Activated naive CD4-positive, alpha-beta T cell treated with anti-CD3 and anti-CD28 coated beads, Interleukin-2, amount 50 U/mL, for 24 hours (primary cell): ENCODE measurements around the gene CNTNAP1.
A peak's percentile ranks its signal among the peaks of the same experiment; 100 is the strongest.

Source experiments
- H3K27ac Mint-ChIP-seq: one replicate; pipeline ENCODE4 v1.8.0; 2021; ENCODE audit warnings: mild to moderate bottlenecking, mixed read lengths
- H3K27me3 Mint-ChIP-seq: one replicate; pipeline ENCODE4 v1.8.0; 2021; ENCODE audit warnings: mixed read lengths
- H3K36me3 Mint-ChIP-seq: one replicate; pipeline ENCODE4 v1.8.0; 2021; ENCODE audit warnings: mixed read lengths
- H3K4me1 Mint-ChIP-seq: one replicate; pipeline ENCODE4 v1.8.0; 2021; ENCODE audit warnings: mixed read lengths
- H3K4me3 Mint-ChIP-seq: one replicate; pipeline ENCODE4 v1.8.0; 2021; ENCODE audit warnings: mild to moderate bottlenecking, mixed read lengths
- H3K9me3 Mint-ChIP-seq: one replicate; pipeline ENCODE4 v1.8.0; 2021; ENCODE audit warnings: mixed read lengths

CNTNAP1 gene

GRCh38 chr17:42692489-42692888 is 10.2 kb downstream of the CNTNAP1 start:
- Mint-ChIP-seq H3K27me3 (no peaks in the 10 kb centered on the region), H3K27ac (no peak overlapping the region), H3K4me1 (no peaks in the 10 kb centered on the region), H3K9me3 (no peaks in the 10 kb centered on the region), H3K36me3 (no peaks in the 10 kb centered on the region), H3K4me3 (no peak overlapping the region)

GRCh38 chr17:42694524-42694923 is 12.2 kb downstream of the CNTNAP1 start:
- Mint-ChIP-seq H3K27ac (no peak overlapping the region), H3K4me3 (no peak overlapping the region), H3K9me3 (no peaks in the 10 kb centered on the region), H3K36me3 (peaks cover 2% of the 10 kb centered on the region), H3K27me3 (no peaks in the 10 kb centered on the region), H3K4me1 (no peaks in the 10 kb centered on the region)

GRCh38 chr17:42695500-42695899 is 13.2 kb downstream of the CNTNAP1 start:
- no peaks in the 10 kb centered on the region for H3K9me3 Mint-ChIP-seq

GRCh38 chr17:42697108-42697811 is 14.9 kb downstream of the CNTNAP1 start:
- peaks cover 2% of the 10 kb centered on the region for H3K36me3 Mint-ChIP-seq
- no peaks in the 10 kb centered on the region for H3K9me3 Mint-ChIP-seq
- H3K4me3 Mint-ChIP-seq, result no peak overlapping the region
- no peak overlapping the region for H3K27ac Mint-ChIP-seq
- H3K4me1 Mint-ChIP-seq, result no peaks in the 10 kb centered on the region
- H3K27me3 Mint-ChIP-seq, result no peaks in the 10 kb centered on the region

More at GRCh38 chr17:42695500-42695899, 13.2 kb downstream of the CNTNAP1 start:
- Mint-ChIP-seq H3K4me3 (no peak overlapping the region), H3K27ac (no peak overlapping the region), H3K4me1 (no peaks in the 10 kb centered on the region), H3K36me3 (peaks cover 2% of the 10 kb centered on the region), H3K27me3 (no peaks in the 10 kb centered on the region)

- peak overlapping the region; percentile 41 for H3K27ac Mint-ChIP-seq
- peaks cover 12% of the 10 kb centered on the region for H3K36me3 Mint-ChIP-seq
- no peaks in the 10 kb centered on the region for H3K27me3 Mint-ChIP-seq
- no peak overlapping the region for H3K4me3 Mint-ChIP-seq
- no peaks in the 10 kb centered on the region for H3K9me3 Mint-ChIP-seq
- no peaks in the 10 kb centered on the region for H3K4me1 Mint-ChIP-seq
Measured at GRCh38 chr17:42698736-42699414, 16.5 kb downstream of the CNTNAP1 start.

GRCh38 chr17:42699415-42699740 is 17.0 kb downstream of the CNTNAP1 start:
- no peaks in the 10 kb centered on the region for H3K9me3 Mint-ChIP-seq
- peaks cover 14% of the 10 kb centered on the region for H3K36me3 Mint-ChIP-seq
- H3K27me3 Mint-ChIP-seq, result no peaks in the 10 kb centered on the region
- no peak overlapping the region for H3K4me3 Mint-ChIP-seq
- H3K4me1 Mint-ChIP-seq, result no peaks in the 10 kb centered on the region
- no peak overlapping the region for H3K27ac Mint-ChIP-seq

GRCh38 chr17:42700586-42701289 is 18.4 kb downstream of the CNTNAP1 start:
- Mint-ChIP-seq H3K4me3 (no peak overlapping the region), H3K27ac (no peak overlapping the region), H3K36me3 (peaks cover 21% of the 10 kb centered on the region), H3K4me1 (peaks cover 4% of the 10 kb centered on the region), H3K9me3 (no peaks in the 10 kb centered on the region), H3K27me3 (no peaks in the 10 kb centered on the region)

- Mint-ChIP-seq H3K4me1 (peaks cover 21% of the 10 kb centered on the region), H3K36me3 (peaks cover 24% of the 10 kb centered on the region), H3K9me3 (no peaks in the 10 kb centered on the region), H3K27me3 (no peaks in the 10 kb centered on the region), H3K27ac (no peak overlapping the region), H3K4me3 (no peak overlapping the region)
Measured at GRCh38 chr17:42702446-42702845, 20.1 kb downstream of the CNTNAP1 start.

- H3K36me3 Mint-ChIP-seq, result peaks cover 31% of the 10 kb centered on the region
- no peaks in the 10 kb centered on the region for H3K9me3 Mint-ChIP-seq
- H3K27ac Mint-ChIP-seq, result no peak overlapping the region
- peaks cover 26% of the 10 kb centered on the region for H3K4me1 Mint-ChIP-seq
- no peaks in the 10 kb centered on the region for H3K27me3 Mint-ChIP-seq
- no peak overlapping the region for H3K4me3 Mint-ChIP-seq
Measured at GRCh38 chr17:42704490-42704836, 22.1 kb downstream of the CNTNAP1 start.

- Mint-ChIP-seq H3K4me1 (peaks cover 26% of the 10 kb centered on the region), H3K27ac (no peak overlapping the region), H3K4me3 (no peak overlapping the region), H3K36me3 (peaks cover 33% of the 10 kb centered on the region), H3K27me3 (no peaks in the 10 kb centered on the region), H3K9me3 (no peaks in the 10 kb centered on the region)
Measured at GRCh38 chr17:42704837-42705494, 22.6 kb downstream of the CNTNAP1 start.

- no peaks in the 10 kb centered on the region for H3K27me3 Mint-ChIP-seq
- peaks cover 38% of the 10 kb centered on the region for H3K36me3 Mint-ChIP-seq
- H3K9me3 Mint-ChIP-seq, result no peaks in the 10 kb centered on the region
- H3K27ac Mint-ChIP-seq, result no peak overlapping the region
- H3K4me3 Mint-ChIP-seq, result no peak overlapping the region
- H3K4me1 Mint-ChIP-seq, result peaks cover 26% of the 10 kb centered on the region
Measured at GRCh38 chr17:42706732-42707131, 24.4 kb downstream of the CNTNAP1 start.

GRCh38 chr17:42708588-42708987 is 26.3 kb downstream of the CNTNAP1 start:
- Mint-ChIP-seq H3K27ac (no peak overlapping the region), H3K4me1 (peaks cover 26% of the 10 kb centered on the region), H3K4me3 (no peak overlapping the region), H3K9me3 (no peaks in the 10 kb centered on the region), H3K27me3 (no peaks in the 10 kb centered on the region), H3K36me3 (peaks cover 33% of the 10 kb centered on the region)

- Mint-ChIP-seq H3K27ac (no peak overlapping the region), H3K36me3 (peaks cover 28% of the 10 kb centered on the region), H3K4me1 (peaks cover 26% of the 10 kb centered on the region), H3K4me3 (no peak overlapping the region), H3K9me3 (no peaks in the 10 kb centered on the region), H3K27me3 (no peaks in the 10 kb centered on the region)
Measured at GRCh38 chr17:42709561-42709960, 27.2 kb downstream of the CNTNAP1 start.

- Mint-ChIP-seq H3K4me1 (no peaks in the 10 kb centered on the region), H3K27ac (no peak overlapping the region), H3K4me3 (no peak overlapping the region), H3K36me3 (peaks cover 24% of the 10 kb centered on the region), H3K27me3 (no peaks in the 10 kb centered on the region), H3K9me3 (no peaks in the 10 kb centered on the region)
Measured at GRCh38 chr17:42720996-42721583, 38.8 kb downstream of the CNTNAP1 start.

GRCh38 chr17:42723636-42724035 is 41.3 kb downstream of the CNTNAP1 start:
- Mint-ChIP-seq H3K4me3 (no peak overlapping the region), H3K27me3 (no peaks in the 10 kb centered on the region), H3K4me1 (no peaks in the 10 kb centered on the region), H3K36me3 (peaks cover 11% of the 10 kb centered on the region), H3K9me3 (no peaks in the 10 kb centered on the region), H3K27ac (no peak overlapping the region)
